Astrocyte of the cerebellum (primary cell): Measurements from ENCODE around the gene SLC22A3.

Source experiments
- DNase-seq: peaks from one replicate; pipeline ENCODE4 v3.0.0-alpha.2; 2011; ENCODE audit warnings: low read depth
- H3K4me3 ChIP-seq: 2 replicates; pipeline ENCODE4 v1.5.1; 2011; ENCODE audit warnings: mild to moderate bottlenecking, low read depth, low read length, moderate library complexity
- CTCF ChIP-seq: IDR thresholded peaks from 2 replicates; pipeline ENCODE4 v1.5.1; 2012; ENCODE audit warnings: low read length, low read depth, moderate library complexity, mild to moderate bottlenecking; ENCODE audit errors: missing control alignments
- in situ Hi-C: cut with HindIII; loops from 2 replicates; pipeline ENCODE4 v1.10.0; 2017; ENCODE audit warnings: low sequenced_read_pairs

The SLC22A3 gene

GRCh38 chr6:160321729-160322505, 26.3 kb upstream of the SLC22A3 start:
- in situ Hi-C loops, result no loop called here
- TF ChIP-seq CTCF, result no peak
- no peak overlapping the region for H3K4me3 ChIP-seq
- no peak for DNase-seq

- no peak for TF ChIP-seq CTCF
- in situ Hi-C loops, result no loop called here
- no peak overlapping the region for H3K4me3 ChIP-seq
- no peak for DNase-seq
Measured at GRCh38 chr6:160327981-160328380, 20.2 kb upstream of the SLC22A3 start.

- DNase-seq, result no peak
- no peak for TF ChIP-seq CTCF
- in situ Hi-C loops, result no loop called here
- no peak overlapping the region for H3K4me3 ChIP-seq
Measured at GRCh38 chr6:160328447-160328846, 19.7 kb upstream of the SLC22A3 start.

GRCh38 chr6:160329188-160329587, 19.0 kb upstream of the SLC22A3 start:
- DNase-seq, result no peak
- in situ Hi-C loops, result no loop called here
- H3K4me3 ChIP-seq, result no peak overlapping the region
- TF ChIP-seq CTCF, result no peak

GRCh38 chr6:160330619-160331018, 17.6 kb upstream of the SLC22A3 start:
- in situ Hi-C loops, result no loop called here
- no peak for DNase-seq
- TF ChIP-seq CTCF, result no peak
- H3K4me3 ChIP-seq, result no peak overlapping the region

- TF ChIP-seq CTCF, result no peak
- in situ Hi-C loops, result no loop called here
- H3K4me3 ChIP-seq, result no peak overlapping the region
- no peak for DNase-seq
Measured at GRCh38 chr6:160331204-160331603, 17.0 kb upstream of the SLC22A3 start.
